ENCODE data around the gene TACC3.

TACC3 gene

DNA sequence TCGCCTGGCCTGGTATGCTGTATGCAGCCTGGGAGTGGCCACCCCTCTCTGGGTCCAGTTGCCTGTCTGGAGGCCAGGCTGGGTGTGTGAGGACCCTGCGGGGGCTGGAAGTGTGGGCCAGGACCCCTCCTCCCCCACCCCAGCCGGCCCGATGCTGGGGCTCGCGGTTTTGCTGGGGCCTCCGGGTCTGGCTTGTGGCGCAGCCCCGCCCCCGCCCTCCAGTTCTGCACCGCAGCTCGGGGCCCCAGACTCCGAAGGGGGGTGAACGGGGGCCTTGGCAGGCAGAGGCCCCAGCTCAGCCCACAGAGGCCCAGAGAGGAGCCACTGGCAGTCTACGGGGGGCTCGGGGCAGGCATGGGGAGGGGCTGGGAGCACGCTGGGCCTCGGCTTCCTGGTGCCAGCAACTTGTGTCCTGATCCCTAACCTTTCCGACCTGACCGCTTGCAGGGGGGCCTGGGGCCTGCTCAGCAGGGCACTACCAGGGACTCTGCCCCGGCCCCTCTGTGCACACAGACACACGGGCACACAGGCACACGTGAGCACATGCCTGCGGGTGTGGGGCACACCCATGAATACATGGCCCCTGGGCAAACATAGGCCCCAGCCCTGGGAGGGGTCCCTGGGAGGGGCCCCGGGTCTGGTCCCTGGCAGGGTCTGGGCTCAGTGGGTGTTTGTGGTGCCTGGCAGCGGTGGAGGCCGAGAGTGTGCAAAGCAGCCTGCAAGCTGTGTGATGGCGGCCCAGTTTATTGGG, 50.4 kb downstream of the TACC3 start:
- Mint-ChIP-seq H3K27ac (no peak overlapping the region), H3K27me3 (ENCODE audit: low read depth) (peaks cover 4% of the 10 kb centered on the region), H3K9me3 (no peaks in the 10 kb centered on the region), H3K36me3 (ENCODE audit: low read depth) (no peaks in the 10 kb centered on the region), H3K4me1 (ENCODE audit: low read depth) (peaks cover 2% of the 10 kb centered on the region), H3K4me3 (no peak overlapping the region)

DNA sequence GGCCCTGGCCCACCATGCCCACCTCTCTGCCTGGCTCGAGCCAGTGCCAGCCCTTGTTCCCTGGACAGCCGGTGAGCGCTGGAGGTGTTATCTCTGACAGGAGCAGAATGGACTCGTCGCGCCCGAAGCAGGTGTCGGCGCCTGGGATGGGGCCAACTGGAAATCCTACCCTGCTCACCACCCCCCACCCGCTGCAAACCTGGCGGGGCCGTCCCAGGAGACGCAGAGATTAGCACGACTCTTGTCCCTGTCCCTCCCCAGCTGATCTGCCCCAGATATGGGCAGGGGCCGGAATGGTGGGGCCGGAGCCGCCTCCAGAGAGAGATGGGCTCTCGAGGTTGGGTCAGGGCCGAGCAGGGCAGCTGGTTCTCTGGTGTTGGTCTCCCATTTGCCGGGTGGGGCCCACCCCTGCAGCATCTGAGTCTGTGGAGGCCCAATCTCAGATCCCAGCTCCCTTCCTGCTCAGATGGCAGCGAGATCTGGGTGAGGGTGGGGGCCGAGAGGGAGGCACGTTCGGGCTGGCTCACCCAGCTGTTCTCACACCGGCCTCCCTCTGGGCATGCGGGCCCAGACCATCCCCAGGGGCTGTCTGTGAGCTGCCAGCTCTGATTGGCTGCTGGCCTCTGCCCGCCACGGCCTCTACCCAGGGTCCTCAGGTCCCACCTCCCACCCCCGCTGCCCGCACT, 51.7 kb downstream of the TACC3 start:
- peaks cover 4% of the 10 kb centered on the region for H3K27me3 Mint-ChIP-seq (ENCODE audit: low read depth)
- H3K27ac Mint-ChIP-seq = no peak overlapping the region
- no peak overlapping the region for H3K4me3 Mint-ChIP-seq
- H3K4me1 Mint-ChIP-seq (ENCODE audit: low read depth) = peaks cover 2% of the 10 kb centered on the region
- H3K36me3 Mint-ChIP-seq (ENCODE audit: low read depth) = no peaks in the 10 kb centered on the region
- no peaks in the 10 kb centered on the region for H3K9me3 Mint-ChIP-seq

DNA sequence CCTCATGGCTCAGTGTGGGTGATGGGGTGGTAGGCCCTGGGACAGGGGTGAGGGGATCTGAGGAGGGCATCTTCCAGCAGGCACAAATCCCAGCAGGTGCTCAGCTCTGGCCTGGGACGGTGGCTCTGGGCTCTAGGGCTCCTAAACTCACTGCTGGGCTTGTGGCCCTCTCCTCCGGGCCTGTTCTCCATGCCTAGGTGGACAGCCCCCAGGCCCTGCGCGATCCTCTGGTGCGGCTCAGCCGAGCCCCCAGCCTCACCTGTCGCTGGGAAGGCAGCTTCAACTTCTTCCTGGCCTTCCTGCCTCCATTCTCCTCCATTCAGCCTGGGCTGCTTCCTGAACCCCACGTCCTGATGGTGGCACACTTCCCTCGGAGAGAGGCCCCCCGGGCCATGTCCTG, 52.4 kb downstream of the TACC3 start:
- Mint-ChIP-seq H3K9me3 (no peaks in the 10 kb centered on the region), H3K4me1 (ENCODE audit: low read depth) (no peaks in the 10 kb centered on the region), H3K27me3 (ENCODE audit: low read depth) (no peaks in the 10 kb centered on the region), H3K27ac (no peak overlapping the region), H3K4me3 (no peak overlapping the region), H3K36me3 (ENCODE audit: low read depth) (no peaks in the 10 kb centered on the region)

DNA sequence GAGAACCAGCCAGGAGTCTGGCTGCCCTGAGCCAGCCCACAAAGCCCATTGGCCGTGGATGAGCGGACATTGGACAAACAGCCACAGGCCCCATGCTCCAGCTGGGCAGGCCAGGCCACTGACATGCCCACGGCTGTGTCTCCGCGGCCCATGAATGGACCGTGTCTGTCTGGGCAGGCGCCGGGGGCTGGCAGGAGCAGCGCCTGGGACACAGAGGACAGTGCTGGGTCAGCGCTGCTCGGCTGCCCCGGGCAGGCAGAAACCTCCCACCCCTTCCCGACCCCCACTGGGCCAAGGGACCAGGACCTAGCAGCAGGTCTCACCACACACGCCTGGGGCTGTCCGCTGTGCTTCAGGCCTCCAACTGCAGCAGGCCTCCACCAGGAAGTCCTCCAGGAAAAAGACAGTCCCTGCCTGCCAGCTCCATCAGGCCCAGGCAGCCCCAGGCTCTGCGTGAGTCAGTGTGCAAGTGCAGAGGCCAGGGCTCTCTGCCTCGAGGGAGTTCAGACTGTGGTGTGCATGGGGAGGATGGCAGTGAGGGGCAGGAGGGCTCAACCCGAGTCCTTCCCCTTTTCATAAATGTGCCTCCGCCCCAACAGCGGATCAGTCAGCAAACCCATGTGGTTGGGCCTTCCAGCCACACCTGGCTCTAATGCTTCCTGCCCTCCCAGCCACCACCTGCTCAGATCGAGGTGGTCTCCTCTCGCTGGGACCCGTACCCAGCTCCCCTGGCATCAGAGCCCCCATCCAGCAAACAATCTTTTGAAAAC, 54.6 kb downstream of the TACC3 start:
- no peaks in the 10 kb centered on the region for H3K36me3 Mint-ChIP-seq (ENCODE audit: low read depth)
- no peaks in the 10 kb centered on the region for H3K9me3 Mint-ChIP-seq
- H3K27me3 Mint-ChIP-seq (ENCODE audit: low read depth) = no peaks in the 10 kb centered on the region
- H3K4me3 Mint-ChIP-seq = no peak overlapping the region
- H3K4me1 Mint-ChIP-seq (ENCODE audit: low read depth) = no peaks in the 10 kb centered on the region
- H3K27ac Mint-ChIP-seq = no peak overlapping the region

DNA sequence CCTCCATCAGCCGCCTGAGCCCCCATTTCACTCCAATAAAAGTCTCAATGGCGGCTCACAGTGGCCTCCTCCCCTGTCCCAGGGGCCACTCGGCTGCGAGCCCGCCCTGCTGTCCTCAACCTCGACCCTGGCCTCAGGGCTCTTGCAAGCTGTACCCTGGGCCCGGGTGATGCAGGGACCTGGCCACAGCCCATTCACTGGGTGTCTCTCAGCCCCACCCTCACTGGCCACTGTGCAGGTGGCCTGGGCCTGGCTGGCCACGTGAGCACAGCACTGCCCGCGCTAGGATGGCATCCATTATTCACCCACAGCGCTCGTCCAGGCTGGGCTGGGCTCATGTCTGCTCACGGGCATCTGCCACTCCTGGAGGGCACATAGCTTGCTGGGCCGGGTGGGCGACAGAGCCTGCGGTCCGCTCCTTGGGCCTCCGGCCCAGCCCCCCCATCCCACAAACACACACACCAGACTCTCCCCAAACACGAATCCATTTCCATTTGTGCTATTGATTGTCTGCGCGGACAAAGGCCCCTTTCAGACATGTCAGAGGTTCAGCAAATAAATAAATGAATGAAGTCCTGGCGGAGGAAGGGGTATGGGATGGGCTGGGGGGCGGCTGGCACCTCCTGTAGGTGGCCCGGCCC, 55.3 kb downstream of the TACC3 start:
- Mint-ChIP-seq H3K27me3 (ENCODE audit: low read depth) (no peaks in the 10 kb centered on the region), H3K4me3 (no peak overlapping the region), H3K27ac (no peak overlapping the region), H3K4me1 (ENCODE audit: low read depth) (no peaks in the 10 kb centered on the region), H3K36me3 (ENCODE audit: low read depth) (no peaks in the 10 kb centered on the region), H3K9me3 (no peaks in the 10 kb centered on the region)

DNA sequence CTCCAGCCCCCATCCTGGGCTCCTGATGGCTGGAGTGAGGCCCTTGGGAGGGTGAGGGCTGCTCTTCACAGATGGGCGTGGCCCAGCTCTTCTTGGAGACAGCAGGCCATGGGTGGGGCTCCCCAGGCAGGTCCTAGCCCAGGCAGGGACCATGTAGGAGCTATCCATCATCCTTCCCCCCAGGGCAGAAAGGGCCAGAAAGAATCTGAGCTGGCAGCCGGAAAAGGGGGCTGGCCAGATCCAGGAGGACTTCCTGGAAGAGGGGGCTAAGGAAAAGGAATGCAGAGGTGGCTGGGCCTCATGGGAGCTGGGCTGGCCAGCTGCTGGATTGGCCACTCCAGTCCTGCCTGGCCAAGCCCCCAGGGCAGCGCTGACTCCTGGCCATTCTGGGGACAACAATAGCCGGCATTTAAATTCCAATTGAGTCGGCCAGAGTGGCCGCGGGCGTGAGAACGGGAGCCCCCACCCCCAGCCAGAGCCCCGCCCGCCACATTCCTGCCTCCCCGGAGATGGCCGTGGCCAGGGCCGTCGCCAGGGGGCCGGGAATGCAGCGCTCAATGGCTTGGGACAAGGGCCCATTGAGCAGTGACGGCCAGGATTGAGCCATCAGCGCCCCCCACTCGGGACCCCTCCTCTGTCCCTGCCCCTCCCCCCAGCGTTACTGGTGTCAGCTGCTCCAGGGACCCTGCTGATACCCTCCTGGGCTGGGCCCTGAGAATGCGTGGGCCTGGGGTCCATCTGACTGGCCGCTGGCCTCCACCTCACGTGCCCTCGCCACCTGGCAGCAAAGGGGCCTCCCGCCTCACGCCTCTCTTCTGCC, 56.7 kb downstream of the TACC3 start:
- Mint-ChIP-seq H3K36me3 (ENCODE audit: low read depth) (no peaks in the 10 kb centered on the region), H3K9me3 (no peaks in the 10 kb centered on the region)

DNA sequence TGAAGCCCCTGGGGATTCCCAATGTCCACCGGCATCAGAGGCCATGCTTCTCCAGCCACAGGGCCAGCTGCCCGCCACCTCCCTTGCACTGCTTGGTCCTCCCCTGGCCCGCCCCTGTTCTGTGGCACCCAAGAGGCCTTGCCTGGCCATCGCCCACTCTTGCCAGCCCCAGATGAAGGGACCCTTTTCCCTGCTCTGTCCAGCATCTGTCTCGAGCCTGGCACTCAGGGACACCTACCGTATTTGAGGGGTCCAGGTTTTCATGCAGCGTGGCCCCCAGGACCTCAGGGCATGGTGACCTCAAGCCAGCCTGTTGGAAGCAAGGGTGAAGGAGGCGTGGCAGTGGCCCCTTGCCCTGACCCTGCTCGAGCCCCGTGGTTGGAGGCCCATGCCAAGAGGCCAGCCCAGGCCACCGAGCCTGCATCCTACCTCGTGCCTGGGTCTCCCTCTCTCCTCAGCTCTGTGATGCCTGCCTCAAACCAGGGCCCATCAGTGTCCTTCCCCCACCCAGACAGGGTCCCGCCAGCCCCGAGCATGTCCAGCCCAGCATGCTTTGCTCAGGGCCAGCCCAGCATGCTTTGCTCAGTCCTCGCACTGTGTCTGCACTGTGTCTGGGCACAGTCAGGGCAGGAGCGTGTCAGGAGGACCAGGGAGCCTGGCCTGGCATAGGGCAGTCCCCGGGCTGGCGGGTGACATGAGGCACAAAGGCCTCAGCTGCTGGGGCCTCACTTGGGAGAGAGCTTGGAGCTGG, 57.5 kb downstream of the TACC3 start:
- H3K36me3 Mint-ChIP-seq (ENCODE audit: low read depth) = no peaks in the 10 kb centered on the region
- no peaks in the 10 kb centered on the region for H3K4me1 Mint-ChIP-seq (ENCODE audit: low read depth)
- H3K27me3 Mint-ChIP-seq (ENCODE audit: low read depth) = no peaks in the 10 kb centered on the region
- no peak overlapping the region for H3K4me3 Mint-ChIP-seq
- no peaks in the 10 kb centered on the region for H3K9me3 Mint-ChIP-seq
- no peak overlapping the region for H3K27ac Mint-ChIP-seq

More for the DNA sequence above, 56.7 kb downstream of the TACC3 start:
- no peaks in the 10 kb centered on the region for H3K27me3 Mint-ChIP-seq (ENCODE audit: low read depth)
- H3K27ac Mint-ChIP-seq = no peak overlapping the region
- H3K4me1 Mint-ChIP-seq (ENCODE audit: low read depth) = no peaks in the 10 kb centered on the region
- H3K4me3 Mint-ChIP-seq = no peak overlapping the region

DNA sequence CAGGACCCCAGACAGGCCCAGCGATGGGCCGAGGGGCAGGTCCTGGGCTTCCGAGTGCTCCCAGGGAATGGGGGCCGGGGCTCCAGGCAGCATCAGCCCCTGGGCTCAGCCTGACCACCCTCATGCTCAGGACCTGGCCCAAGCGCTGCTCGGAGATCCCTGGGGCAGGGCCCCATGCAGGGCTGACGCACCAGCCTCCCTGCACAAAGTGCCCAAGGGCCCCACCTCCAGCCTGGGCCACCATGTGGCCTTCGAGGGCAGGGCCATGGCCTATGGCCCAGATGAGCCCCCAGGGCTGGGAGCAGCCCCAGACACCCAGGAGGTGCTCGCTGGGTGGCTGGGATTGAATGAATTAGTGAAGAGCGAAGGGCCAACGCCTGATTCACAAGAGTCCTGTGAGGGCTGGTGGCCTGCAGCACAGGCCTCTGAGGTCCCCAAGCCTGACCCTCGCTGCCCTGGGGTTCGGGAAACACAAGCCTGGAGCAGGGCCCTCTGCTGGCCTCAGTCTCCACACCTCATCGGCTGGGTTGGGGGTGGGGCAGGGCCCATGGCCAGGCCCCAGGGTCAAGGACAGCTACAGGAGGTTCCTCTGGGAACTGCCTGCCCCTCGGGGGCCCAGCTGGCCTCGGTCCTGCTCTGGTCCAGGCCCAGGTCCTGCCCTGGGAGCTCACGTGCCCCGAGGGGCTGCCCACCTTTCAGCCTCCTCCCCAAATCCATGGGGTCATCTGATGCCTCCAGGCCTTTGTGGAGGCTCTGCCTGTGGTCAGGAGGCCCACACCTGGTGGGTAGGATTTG, 58.5 kb downstream of the TACC3 start:
- H3K4me1 Mint-ChIP-seq (ENCODE audit: low read depth) = no peaks in the 10 kb centered on the region
- H3K27ac Mint-ChIP-seq = no peak overlapping the region
- H3K36me3 Mint-ChIP-seq (ENCODE audit: low read depth) = no peaks in the 10 kb centered on the region
- no peak overlapping the region for H3K4me3 Mint-ChIP-seq
- H3K9me3 Mint-ChIP-seq = no peaks in the 10 kb centered on the region
- no peaks in the 10 kb centered on the region for H3K27me3 Mint-ChIP-seq (ENCODE audit: low read depth)

DNA sequence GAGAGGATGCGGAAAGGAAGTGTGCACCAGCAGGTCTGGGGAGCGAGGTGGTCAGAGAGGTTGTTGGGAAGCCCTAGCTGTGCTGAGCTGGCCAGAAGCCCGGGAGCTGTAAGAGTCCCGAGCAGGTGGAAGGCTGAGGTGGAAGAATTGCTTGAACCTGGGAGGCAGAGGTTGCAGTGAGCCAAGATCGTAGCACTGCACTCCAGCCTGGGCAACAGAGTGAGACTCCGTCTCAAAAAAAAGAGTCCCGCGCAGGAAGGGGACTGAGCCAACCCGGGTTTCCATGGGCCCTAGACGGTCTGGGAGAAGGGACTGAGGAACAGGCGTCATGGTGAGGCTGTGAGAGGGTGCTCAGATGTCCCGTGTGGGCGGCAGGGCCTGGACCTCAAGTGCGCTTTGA, 59.1 kb downstream of the TACC3 start:
- Mint-ChIP-seq H3K9me3 (no peaks in the 10 kb centered on the region), H3K27me3 (ENCODE audit: low read depth) (no peaks in the 10 kb centered on the region), H3K27ac (no peak overlapping the region), H3K36me3 (ENCODE audit: low read depth) (no peaks in the 10 kb centered on the region), H3K4me1 (ENCODE audit: low read depth) (no peaks in the 10 kb centered on the region), H3K4me3 (no peak overlapping the region)

DNA sequence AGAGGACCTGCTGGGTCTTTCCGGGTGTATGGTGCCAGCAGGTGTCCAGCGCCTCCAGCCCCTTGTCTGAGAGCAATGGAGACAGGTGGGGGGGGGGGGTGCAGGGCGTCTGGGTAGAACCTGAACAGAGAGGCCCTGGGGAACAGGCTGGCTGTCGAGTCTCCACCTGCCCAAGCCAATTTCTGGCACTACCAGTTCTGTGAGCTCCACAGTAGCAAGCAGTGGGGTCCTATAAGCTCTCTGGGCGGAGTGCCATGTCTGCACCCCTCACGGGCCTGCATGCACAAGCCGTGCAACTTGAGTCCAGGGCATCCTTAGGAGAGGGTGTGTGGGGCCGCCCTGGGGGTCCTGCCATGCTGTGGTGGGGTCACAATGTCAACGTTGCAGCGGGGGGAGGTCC, 61.7 kb downstream of the TACC3 start:
- Mint-ChIP-seq H3K4me1 (ENCODE audit: low read depth) (no peaks in the 10 kb centered on the region), H3K27ac (no peak overlapping the region), H3K9me3 (no peaks in the 10 kb centered on the region), H3K36me3 (ENCODE audit: low read depth) (no peaks in the 10 kb centered on the region), H3K4me3 (no peak overlapping the region), H3K27me3 (ENCODE audit: low read depth) (no peaks in the 10 kb centered on the region)

DNA sequence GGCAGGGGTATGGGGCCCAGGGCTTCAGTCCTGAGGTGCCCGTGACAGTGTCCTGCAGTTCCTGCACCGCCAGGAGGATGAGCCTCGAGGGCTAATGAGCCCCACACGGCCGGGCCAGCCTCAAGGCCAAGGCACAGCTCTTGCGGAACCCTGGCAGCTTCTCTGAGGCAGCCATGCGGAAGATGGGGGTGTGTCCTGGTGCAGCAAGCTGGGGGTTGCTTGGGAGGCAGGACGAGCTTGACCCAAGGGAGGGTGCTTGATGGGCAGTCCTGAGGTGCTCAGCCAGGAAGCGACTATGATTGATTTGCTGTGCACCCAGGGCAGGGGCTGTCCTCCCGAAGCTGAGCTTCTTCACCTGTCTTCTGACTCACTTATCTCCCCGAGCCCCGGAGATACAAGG, 62.6 kb downstream of the TACC3 start:
- Mint-ChIP-seq H3K27me3 (ENCODE audit: low read depth) (no peaks in the 10 kb centered on the region), H3K4me3 (no peak overlapping the region), H3K9me3 (no peaks in the 10 kb centered on the region), H3K27ac (no peak overlapping the region), H3K4me1 (ENCODE audit: low read depth) (no peaks in the 10 kb centered on the region), H3K36me3 (ENCODE audit: low read depth) (no peaks in the 10 kb centered on the region)

DNA sequence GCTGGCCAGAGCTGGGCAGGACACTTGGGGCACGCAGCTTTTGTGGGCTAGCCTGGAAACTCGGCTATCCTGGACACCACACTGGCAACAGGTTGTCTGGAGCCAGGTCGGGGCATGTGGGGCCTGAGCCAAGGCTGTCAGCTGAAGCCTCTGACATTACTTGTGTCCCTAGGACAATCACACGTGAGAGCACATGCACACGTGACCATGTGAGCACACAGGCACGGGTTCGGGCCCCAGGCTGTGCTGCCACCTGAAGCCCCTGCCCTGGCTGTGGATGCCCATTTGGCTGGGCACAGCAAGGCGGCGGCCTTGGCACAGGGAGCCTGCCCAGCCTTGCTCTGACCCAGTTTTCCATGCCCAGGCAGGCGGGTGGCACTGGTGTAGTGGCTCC, 63.1 kb downstream of the TACC3 start:
- no peaks in the 10 kb centered on the region for H3K36me3 Mint-ChIP-seq (ENCODE audit: low read depth)
- no peak overlapping the region for H3K27ac Mint-ChIP-seq
- no peak overlapping the region for H3K4me3 Mint-ChIP-seq
- H3K27me3 Mint-ChIP-seq (ENCODE audit: low read depth) = no peaks in the 10 kb centered on the region
- no peaks in the 10 kb centered on the region for H3K4me1 Mint-ChIP-seq (ENCODE audit: low read depth)
- H3K9me3 Mint-ChIP-seq = no peaks in the 10 kb centered on the region
